ENCODE data around the gene TCP11L1.

TCP11L1 gene

GRCh38 chr11:33065445-33066178 is 26.2 kb downstream of the TCP11L1 start:
- Histone ChIP-seq H3K79me2 (ENCODE audit: control insufficient read depth, insufficient read depth, low read length, unreplicated experiment) (no peaks in the 10 kb centered on the region), H3K27ac (ENCODE audit: low read depth, low read length) (no peak overlapping the region), H3K27me3 (ENCODE audit: insufficient read depth, low read length) (no peaks in the 10 kb centered on the region), H2AFZ (ENCODE audit: low read length, unreplicated experiment) (no peak overlapping the region), H3K4me3 (ENCODE audit: low read depth, low read length) (no peak overlapping the region), H3K4me1 (ENCODE audit: control insufficient read depth, insufficient read depth, low read length, unreplicated experiment) (peaks cover 21% of the 10 kb centered on the region), H3K36me3 (ENCODE audit: insufficient read depth, low read length) (peaks cover 14% of the 10 kb centered on the region; the same call in 1 of the 2 replicates)

- Histone ChIP-seq H3K36me3 (ENCODE audit: insufficient read depth, low read length) (peaks cover 18% of the 10 kb centered on the region; the same call in 1 of the 2 replicates), H3K27me3 (ENCODE audit: insufficient read depth, low read length) (no peaks in the 10 kb centered on the region), H2AFZ (ENCODE audit: low read length, unreplicated experiment) (no peak overlapping the region), H3K4me1 (ENCODE audit: control insufficient read depth, insufficient read depth, low read length, unreplicated experiment) (peaks cover 12% of the 10 kb centered on the region), H3K4me3 (ENCODE audit: low read depth, low read length) (no peak overlapping the region), H3K79me2 (ENCODE audit: control insufficient read depth, insufficient read depth, low read length, unreplicated experiment) (no peaks in the 10 kb centered on the region), H3K27ac (ENCODE audit: low read depth, low read length) (no peak overlapping the region)
These were observed 27.9 kb downstream of the TCP11L1 start for GRCh38 chr11:33067294-33067693.

GRCh38 chr11:33068611-33069340 is 29.4 kb downstream of the TCP11L1 start:
- Histone ChIP-seq H3K27me3 (ENCODE audit: insufficient read depth, low read length) (no peaks in the 10 kb centered on the region), H3K79me2 (ENCODE audit: control insufficient read depth, insufficient read depth, low read length, unreplicated experiment) (no peaks in the 10 kb centered on the region), H3K36me3 (ENCODE audit: insufficient read depth, low read length) (peaks cover 21% of the 10 kb centered on the region; the same call in 1 of the 2 replicates), H2AFZ (ENCODE audit: low read length, unreplicated experiment) (no peak overlapping the region), H3K4me1 (ENCODE audit: control insufficient read depth, insufficient read depth, low read length, unreplicated experiment) (peaks cover 2% of the 10 kb centered on the region), H3K27ac (ENCODE audit: low read depth, low read length) (no peak overlapping the region), H3K4me3 (ENCODE audit: low read depth, low read length) (no peak overlapping the region)

GRCh38 chr11:33072465-33072864 is 33.1 kb downstream of the TCP11L1 start:
- Histone ChIP-seq H3K79me2 (ENCODE audit: control insufficient read depth, insufficient read depth, low read length, unreplicated experiment) (no peaks in the 10 kb centered on the region), H3K4me1 (ENCODE audit: control insufficient read depth, insufficient read depth, low read length, unreplicated experiment) (no peaks in the 10 kb centered on the region), H2AFZ (ENCODE audit: low read length, unreplicated experiment) (no peak overlapping the region), H3K27me3 (ENCODE audit: insufficient read depth, low read length) (no peaks in the 10 kb centered on the region), H3K4me3 (ENCODE audit: low read depth, low read length) (no peak overlapping the region), H3K36me3 (ENCODE audit: insufficient read depth, low read length) (peaks cover 31% of the 10 kb centered on the region), H3K27ac (ENCODE audit: low read depth, low read length) (no peak overlapping the region)

GRCh38 chr11:33083918-33084317 is 44.5 kb downstream of the TCP11L1 start:
- no peak overlapping the region for H2AFZ ChIP-seq (ENCODE audit: low read length, unreplicated experiment)
- H3K4me3 ChIP-seq (ENCODE audit: low read depth, low read length), result no peak overlapping the region
- H3K27ac ChIP-seq (ENCODE audit: low read depth, low read length), result no peak overlapping the region
- peaks cover 18% of the 10 kb centered on the region for H3K36me3 ChIP-seq (ENCODE audit: insufficient read depth, low read length)
- H3K4me1 ChIP-seq (ENCODE audit: control insufficient read depth, insufficient read depth, low read length, unreplicated experiment), result no peaks in the 10 kb centered on the region
- H3K27me3 ChIP-seq (ENCODE audit: insufficient read depth, low read length), result no peaks in the 10 kb centered on the region
- H3K79me2 ChIP-seq (ENCODE audit: control insufficient read depth, insufficient read depth, low read length, unreplicated experiment), result no peaks in the 10 kb centered on the region

GRCh38 chr11:33086017-33086416 is 46.6 kb downstream of the TCP11L1 start:
- Histone ChIP-seq H3K4me1 (ENCODE audit: control insufficient read depth, insufficient read depth, low read length, unreplicated experiment) (no peaks in the 10 kb centered on the region), H3K4me3 (ENCODE audit: low read depth, low read length) (no peak overlapping the region), H3K79me2 (ENCODE audit: control insufficient read depth, insufficient read depth, low read length, unreplicated experiment) (no peaks in the 10 kb centered on the region), H3K27ac (ENCODE audit: low read depth, low read length) (no peak overlapping the region), H3K27me3 (ENCODE audit: insufficient read depth, low read length) (no peaks in the 10 kb centered on the region), H3K36me3 (ENCODE audit: insufficient read depth, low read length) (peaks cover 16% of the 10 kb centered on the region), H2AFZ (ENCODE audit: low read length, unreplicated experiment) (no peak overlapping the region)

- Histone ChIP-seq H2AFZ (ENCODE audit: low read length, unreplicated experiment) (no peak overlapping the region), H3K27me3 (ENCODE audit: insufficient read depth, low read length) (no peaks in the 10 kb centered on the region), H3K4me3 (ENCODE audit: low read depth, low read length) (no peak overlapping the region), H3K4me1 (ENCODE audit: control insufficient read depth, insufficient read depth, low read length, unreplicated experiment) (no peaks in the 10 kb centered on the region), H3K36me3 (ENCODE audit: insufficient read depth, low read length) (peaks cover 9% of the 10 kb centered on the region), H3K27ac (ENCODE audit: low read depth, low read length) (no peak overlapping the region), H3K79me2 (ENCODE audit: control insufficient read depth, insufficient read depth, low read length, unreplicated experiment) (no peaks in the 10 kb centered on the region)
These were observed 50.4 kb downstream of the TCP11L1 start for GRCh38 chr11:33089776-33090175.

- Histone ChIP-seq H3K79me2 (ENCODE audit: control insufficient read depth, insufficient read depth, low read length, unreplicated experiment) (no peaks in the 10 kb centered on the region), H3K27ac (ENCODE audit: low read depth, low read length) (no peak overlapping the region), H3K4me1 (ENCODE audit: control insufficient read depth, insufficient read depth, low read length, unreplicated experiment) (no peaks in the 10 kb centered on the region), H3K4me3 (ENCODE audit: low read depth, low read length) (no peak overlapping the region), H3K27me3 (ENCODE audit: insufficient read depth, low read length) (no peaks in the 10 kb centered on the region), H2AFZ (ENCODE audit: low read length, unreplicated experiment) (no peak overlapping the region), H3K36me3 (ENCODE audit: insufficient read depth, low read length) (peaks cover 27% of the 10 kb centered on the region)
These were observed 54.8 kb downstream of the TCP11L1 start for GRCh38 chr11:33094157-33094556.

GRCh38 chr11:33103836-33104235 is 64.5 kb downstream of the TCP11L1 start:
- no peaks in the 10 kb centered on the region for H3K4me1 ChIP-seq (ENCODE audit: control insufficient read depth, insufficient read depth, low read length, unreplicated experiment)
- H2AFZ ChIP-seq (ENCODE audit: low read length, unreplicated experiment), result no peak overlapping the region
- H3K27ac ChIP-seq (ENCODE audit: low read depth, low read length), result no peak overlapping the region
- H3K79me2 ChIP-seq (ENCODE audit: control insufficient read depth, insufficient read depth, low read length, unreplicated experiment), result no peaks in the 10 kb centered on the region
- peaks cover 36% of the 10 kb centered on the region for H3K36me3 ChIP-seq (ENCODE audit: insufficient read depth, low read length)
- H3K4me3 ChIP-seq (ENCODE audit: low read depth, low read length), result no peak overlapping the region
- no peaks in the 10 kb centered on the region for H3K27me3 ChIP-seq (ENCODE audit: insufficient read depth, low read length)

- Histone ChIP-seq H3K27ac (ENCODE audit: low read depth, low read length) (no peak overlapping the region), H3K4me3 (ENCODE audit: low read depth, low read length) (no peak overlapping the region), H3K27me3 (ENCODE audit: insufficient read depth, low read length) (no peaks in the 10 kb centered on the region), H2AFZ (ENCODE audit: low read length, unreplicated experiment) (no peak overlapping the region), H3K36me3 (ENCODE audit: insufficient read depth, low read length) (peaks cover 8% of the 10 kb centered on the region; the same call in 1 of the 2 replicates), H3K4me1 (ENCODE audit: control insufficient read depth, insufficient read depth, low read length, unreplicated experiment) (no peaks in the 10 kb centered on the region), H3K79me2 (ENCODE audit: control insufficient read depth, insufficient read depth, low read length, unreplicated experiment) (no peaks in the 10 kb centered on the region)
These were observed 70.0 kb downstream of the TCP11L1 start for GRCh38 chr11:33109294-33109895.
